Stimulated activated CD8-positive, alpha-beta memory T cell treated with anti-CD3 and anti-CD28 coated beads, Interleukin-12 subunit alpha, Interleukin-12 subunit beta, amount 100 ng/mL, for 1 hour (primary cell): Measurements from ENCODE around the gene CACUL1.

Experiments used
- DNase-seq: peaks from one replicate; pipeline ENCODE4 v3.0.0-alpha.2; 2020; ENCODE audit warnings: low read depth

CACUL1 gene

DNA sequence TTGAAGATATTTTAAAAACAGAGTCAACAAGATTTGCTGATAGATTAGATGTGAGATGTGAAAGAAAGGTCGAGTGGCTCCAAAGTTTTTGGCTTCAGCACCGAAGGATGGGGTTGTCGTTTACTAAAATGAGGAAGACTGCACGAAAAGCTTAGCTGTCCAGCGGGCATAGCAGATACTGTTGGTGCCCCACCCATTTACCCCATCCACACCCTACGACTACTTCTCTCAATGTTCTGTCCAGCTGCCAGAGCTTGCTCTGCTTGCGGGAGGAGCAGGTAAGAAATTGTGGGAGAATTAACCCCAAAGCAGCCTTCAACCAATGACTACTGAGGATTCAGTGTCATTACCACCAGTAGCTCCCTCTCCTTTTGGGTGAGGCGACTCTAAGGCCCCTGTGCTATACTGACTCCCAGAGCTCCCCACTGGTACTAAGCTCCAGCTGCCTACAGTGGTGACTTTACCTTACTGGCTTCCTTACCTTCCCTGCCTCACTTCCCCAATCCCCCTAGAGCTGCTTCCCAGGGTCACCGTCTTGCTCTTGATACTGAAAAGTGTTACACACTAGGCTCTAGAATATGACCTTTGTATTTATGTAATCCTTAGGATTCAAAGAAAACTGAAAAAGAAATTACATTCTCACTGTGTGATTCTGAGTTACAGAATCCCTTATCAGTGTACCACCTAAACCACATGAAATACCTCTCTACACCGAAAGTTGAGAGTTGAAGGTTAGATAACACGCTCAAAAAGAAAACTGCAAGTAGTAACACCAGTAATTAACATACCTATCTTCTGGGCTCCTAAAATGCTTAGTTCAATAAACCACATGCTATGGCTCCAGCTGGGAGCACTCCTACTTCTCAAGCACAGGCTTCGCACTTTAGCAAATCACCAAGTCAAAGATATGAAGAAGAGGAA lies 22.3 kb downstream of the CACUL1 start:
- DNase-seq: no peak

DNA sequence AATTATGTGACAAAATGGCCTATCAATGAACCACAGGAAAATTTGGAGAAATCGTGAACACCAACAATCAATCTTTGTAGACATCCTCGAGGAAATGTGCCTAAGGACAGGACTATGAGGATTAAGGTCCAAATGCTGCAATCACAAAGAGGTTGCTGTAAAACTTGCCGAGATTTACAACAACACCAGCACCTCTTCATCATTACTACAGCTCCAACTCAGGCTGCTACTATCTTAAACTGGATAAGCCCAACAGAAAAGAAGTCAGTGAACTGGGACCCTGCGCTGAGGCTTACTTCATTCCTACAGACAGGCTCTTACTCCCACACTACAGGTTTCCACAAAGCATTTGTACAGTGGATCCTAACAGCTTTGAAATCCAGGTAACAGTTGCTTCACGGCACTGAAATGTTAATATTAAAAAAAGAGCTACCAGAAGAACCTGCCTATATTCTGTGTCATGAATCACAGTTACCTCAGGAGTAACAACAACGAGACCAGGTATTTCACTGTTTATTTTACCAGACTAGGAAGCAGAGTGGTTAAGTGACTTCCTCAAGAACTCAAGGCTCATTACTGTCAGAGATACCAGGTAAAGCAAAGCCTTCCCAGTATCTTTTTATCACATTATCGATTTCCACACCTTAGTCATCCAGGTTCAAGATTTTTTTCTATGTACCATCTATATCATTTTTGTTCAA lies 23.9 kb downstream of the CACUL1 start:
- no peak for DNase-seq

DNA sequence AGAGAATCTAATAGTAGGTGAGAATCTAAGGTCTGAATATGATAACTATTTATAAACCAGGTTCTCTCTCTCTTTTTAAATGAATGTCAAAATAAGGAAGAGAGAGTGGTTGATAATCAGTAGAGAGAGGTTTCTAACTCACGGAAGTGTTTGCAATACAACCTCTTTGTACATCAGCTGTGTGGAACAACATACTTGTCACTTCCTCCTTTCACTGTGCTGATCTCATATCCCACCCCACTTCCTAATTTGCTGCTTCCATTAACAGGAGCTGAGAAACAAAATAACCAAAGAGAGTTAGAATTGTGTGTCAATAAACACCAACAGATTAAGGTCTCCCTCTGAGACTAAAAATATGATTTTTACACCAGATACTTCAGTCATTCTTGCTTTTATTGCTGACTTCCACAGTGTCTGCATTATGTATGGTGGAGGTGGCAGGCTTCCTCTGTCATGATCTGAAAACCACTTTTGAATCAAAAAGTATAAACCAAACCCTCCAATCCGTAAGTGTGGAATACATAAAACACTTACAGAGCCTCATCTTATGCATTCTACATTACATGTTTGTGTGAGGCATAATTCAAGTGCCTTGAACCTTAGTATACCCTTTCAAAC lies 25.0 kb downstream of the CACUL1 start:
- DNase-seq: no peak

DNA sequence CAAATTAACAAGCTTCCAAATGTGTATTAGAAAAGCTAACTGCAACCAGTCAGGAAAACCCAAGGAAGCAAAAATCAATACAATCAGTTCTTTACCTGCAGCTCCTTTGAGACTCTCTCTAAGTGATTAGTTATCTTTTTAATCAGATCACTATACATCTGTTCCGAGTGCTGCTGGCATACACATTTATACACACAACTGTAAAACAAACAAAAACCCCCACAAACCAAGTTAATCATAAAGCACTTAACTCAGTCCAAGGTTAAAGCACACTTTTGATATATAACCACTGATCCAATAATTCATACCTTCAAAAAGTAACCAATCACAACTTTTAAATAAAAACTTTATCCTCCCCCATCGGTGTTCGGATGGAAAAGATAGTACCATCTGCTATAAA lies 25.6 kb downstream of the CACUL1 start:
- DNase-seq: no peak

DNA sequence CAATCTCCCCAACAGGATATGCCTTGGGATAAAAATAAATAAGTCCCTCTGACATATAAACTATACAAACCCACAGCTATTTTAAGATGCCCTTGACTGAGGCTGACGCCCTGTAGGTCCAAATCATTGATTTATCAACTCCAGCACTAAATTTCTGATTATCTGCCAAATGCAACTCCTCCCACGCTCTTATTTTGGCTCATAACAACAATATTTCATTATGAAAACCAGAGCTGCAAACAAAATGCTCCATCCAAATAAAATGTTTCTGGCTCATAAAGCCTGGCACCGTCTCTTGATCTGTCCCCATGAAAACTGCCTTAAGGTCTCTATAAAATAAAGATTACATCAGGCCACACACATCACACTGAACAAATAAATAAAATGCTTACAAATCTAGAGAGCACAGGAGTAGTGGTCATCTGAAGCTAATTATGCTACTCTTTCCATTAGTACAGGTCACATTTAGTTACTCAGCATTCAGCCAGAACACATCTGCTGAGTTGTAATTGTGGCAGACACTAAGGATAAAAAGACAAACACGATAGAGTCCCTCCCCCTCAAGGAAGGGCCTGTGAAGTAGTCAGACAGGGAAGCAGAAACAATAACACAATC lies 28.8 kb downstream of the CACUL1 start:
- DNase-seq: no peak

DNA sequence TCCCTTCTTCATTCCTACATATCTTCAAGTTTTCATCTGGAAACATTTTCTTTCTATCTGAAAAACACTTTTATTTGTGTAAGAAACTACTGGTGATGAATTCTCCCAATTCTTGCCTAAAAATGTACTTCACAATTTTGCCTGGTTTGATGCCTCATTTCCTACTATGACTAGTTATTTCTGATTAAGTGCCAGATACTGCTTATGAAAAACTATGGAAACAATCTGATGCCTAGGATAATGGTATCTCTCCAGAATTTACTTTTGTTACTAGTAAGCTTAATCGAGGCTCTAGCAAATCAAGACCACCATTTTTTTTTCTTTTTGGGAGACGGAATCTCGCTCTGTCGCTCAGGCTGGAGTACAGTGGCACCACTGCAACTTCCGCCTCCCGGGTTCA lies 31.3 kb downstream of the CACUL1 start:
- DNase-seq: no peak

DNA sequence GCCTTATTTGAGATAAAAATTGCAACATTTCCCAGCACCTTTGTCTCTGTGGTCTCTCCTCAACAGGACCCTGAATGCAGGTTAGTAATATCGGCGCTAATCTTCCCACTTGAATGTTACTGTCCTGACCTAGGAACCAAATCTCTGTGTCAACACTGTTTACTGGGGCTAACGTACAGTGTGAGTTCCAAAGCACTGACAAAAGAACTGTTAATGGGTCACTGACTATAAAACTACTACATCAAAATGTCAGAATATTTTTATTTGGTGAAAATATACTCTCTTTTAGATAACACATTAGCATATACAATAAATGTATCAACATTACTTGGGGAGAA lies 33.3 kb downstream of the CACUL1 start:
- DNase-seq: no peak

DNA sequence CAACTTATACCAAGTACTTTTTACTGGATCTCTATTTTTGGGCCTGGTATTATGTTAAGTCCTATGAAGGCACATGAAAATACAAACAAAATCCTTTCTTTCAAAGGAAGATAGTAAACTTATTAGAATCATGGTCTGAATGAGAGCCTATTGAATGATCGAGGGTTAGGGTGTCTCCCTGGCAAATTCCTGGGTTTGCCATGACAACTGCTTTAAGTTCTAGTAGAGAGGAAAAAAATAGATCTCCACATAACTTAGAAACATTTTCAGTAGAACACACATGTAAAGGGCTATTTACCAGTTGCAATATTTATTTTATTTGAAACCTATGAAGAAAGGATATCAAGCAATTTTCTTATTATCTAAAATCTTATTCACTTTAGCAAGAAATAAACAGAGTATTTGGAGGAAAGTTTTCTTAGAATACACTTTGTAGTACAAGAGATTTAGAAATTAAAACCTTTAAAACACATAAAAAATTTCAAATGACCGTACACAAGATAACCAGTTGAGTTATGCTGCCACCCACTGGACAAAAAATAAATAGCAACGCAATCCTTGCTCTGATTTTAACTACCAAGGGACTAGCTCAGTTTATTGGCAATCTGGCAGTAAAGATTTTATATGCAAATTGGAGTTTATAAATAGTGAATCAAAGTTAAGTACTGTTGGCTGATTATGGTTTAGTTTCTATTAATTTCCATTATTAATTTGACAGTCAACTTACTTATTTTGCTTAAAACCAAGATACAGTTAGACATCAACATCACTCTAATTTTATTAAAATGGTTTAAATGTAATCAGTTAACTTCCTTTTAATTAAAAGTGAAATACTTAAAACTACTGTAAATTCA lies 33.9 kb downstream of the CACUL1 start:
- peak; percentile 50 for DNase-seq

DNA sequence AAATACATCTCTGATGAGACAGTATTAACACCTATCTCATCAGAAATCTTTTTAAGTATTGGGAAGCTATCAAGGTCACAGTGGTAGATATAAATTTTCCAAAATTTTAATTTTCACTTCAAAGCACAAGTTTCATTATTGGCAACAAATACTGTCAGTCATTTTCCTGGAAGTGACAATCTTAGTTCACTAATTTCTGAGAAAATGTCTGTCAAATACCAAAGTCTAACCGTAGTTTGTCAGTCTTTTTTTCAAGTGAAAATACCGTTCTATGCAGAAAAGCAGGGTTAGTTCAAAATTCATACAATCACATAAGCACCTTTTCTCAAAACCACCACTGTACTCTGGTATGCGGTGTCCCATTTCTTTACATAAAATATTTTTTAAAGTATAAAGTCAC lies 40.4 kb downstream of the CACUL1 start:
- DNase-seq: no peak

DNA sequence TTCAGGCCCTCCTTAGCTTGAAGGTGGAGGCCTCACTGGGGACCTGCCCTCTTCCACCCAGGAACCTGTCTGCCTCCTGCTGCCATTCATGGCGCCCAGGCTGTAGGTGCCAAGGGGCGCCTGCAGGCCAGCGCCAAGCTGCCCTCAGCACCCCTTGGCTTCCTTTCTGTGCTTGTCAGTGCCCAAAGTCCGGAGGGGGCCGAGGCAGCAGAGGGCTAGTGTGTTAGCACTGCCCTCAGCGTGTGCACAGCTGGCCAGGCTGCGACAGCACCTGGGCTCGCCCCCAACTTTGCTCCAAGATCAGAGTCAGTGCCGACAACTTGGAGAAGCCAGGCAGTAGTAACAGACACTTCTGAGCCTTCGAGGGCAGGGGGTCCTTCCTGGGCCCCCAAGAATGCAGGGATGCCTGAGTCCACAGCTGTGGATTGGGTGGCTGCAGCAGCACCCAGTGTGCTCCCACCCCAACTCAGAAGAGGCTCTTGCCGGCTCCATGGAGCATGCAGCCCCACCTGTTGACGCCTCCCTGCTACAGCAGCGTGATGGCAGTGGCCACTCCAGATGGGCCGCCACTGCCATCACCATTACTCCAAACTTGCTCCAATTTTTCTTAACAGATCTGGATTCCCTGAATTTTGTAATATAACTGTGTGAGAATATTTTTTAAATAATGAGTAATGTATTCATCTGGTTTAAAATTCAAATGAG lies 41.7 kb downstream of the CACUL1 start:
- no peak for DNase-seq

DNA sequence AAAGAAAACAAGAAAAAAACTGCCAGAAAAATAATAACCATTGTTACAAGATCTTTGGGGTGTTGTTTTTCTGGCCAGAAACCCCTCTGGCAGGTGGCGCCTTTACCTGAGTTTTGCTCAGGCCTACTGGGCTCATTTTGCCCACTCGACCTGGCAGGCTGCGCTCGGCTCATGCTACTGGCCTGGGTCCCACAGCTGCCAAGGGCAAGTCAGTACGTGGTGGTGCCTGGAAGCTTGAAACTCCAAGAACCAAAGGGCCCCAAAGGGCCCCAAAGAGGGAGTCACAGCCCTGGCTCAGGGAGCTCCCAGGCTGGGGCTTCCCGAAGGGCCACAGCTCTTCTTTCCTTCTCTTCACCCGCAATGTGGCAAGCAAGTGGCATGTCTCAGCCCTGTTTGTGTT lies 42.7 kb downstream of the CACUL1 start:
- DNase-seq: no peak

DNA sequence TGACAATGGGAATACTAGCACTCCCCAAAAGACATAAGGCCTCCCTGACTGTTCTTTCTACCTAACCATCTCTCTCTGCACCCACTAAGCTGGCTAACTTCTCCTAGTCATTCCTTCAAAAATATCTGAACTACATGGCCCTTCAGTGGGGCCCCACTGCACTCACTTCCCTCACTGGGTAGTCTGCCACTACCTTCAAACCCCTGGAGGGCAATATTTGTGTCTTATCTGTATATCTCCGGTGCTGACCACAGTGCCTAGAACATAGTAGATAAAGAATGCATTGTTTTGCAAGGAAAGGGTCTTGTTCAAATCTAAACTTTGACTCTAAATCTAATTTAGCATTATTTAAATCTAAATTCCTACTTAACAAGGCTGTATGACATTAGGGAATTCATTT lies 44.3 kb downstream of the CACUL1 start:
- DNase-seq: no peak

DNA sequence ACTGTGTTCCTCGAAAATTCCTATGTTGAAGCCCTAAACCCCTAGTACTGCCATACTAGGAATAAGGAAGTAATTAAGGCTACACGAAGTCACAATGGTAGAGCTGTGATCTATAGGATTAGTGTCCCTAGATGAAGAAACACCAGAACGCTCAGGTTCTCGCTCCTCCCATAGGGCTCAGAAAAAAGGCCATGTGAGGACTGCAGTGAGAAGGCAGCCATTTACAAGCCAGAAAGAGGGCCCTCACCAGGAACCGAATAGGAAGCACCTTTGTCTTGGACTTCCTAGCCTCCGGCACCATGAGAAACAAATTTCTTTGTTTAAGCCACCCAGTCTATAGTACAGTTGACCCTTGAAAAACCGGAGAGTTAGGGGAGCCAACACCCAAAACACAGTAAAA lies 46.2 kb downstream of the CACUL1 start:
- DNase-seq: no peak

DNA sequence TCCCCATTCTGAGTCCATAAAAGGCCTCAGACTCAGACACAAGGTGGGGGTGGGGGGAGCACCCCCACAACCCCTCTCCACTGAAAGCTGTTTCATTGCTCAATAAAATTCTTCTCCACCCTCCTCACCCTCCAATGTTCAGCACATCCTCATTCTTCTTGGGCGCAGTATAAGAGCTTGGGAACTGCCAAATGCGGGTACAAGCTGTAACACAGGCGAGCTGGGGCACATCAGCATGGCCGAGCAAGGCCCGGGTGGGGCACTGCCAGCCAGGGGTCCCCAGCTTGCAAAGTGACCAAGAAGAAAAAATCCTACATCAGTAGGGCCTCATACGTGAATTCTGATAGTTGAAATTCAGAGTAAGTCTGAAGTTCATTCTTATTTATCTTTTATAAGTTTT lies 50.1 kb downstream of the CACUL1 start:
- no peak for DNase-seq

DNA sequence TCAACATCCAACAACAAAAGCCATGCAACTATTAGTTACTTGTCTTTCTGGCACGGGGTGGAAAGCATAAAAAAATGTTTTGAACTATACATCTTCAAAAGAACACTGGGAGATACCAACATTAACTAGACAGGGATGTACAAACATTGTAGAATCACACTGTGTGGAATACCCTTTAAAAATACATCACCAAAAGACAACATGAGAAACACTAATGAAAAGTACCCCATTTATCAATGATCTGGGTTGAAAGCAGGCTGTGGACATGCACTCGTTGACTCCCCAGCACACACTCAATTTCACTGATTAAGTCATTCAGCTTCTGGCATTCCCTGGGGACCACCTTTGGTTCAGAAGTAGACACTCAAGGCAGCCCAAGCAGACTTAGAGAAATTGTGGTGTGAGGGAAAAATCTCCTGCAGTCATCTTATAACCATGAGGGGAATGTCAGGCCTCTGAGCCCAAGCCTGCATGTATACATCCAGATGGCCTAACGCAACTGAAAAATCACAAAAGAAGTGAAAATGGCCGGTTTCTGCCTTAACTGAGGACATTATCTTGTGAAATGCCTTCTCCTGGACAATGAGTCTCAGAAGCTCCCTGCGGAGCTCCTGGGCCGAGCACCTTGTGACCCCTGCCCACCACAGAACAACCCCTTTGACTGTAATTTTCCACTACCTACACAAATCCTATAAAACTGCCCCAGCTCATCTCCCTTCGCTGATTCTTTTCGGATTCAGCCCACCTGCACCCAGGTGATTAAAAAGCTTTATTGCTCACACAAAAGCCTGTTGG lies 53.0 kb downstream of the CACUL1 start:
- DNase-seq: no peak

DNA sequence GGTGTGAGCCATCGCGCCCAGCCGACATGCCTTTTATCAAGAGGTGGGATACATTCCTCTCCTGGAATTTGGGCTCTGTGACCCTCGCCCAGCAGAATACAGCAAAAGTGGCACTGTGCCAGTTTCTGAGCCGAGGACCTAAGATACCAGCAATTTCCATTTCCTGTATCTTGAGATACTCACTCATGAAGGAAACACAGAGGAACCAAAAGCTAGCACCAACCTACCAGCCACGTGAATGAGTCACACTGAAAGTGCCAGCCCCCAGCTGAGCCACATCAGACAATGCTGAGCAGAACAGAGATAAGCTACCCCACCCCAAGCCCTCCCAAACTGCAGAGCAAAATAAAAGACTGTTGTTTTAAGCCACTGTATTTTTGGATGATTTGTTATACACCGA lies 56.3 kb downstream of the CACUL1 start:
- DNase-seq: peak; percentile 68

DNA sequence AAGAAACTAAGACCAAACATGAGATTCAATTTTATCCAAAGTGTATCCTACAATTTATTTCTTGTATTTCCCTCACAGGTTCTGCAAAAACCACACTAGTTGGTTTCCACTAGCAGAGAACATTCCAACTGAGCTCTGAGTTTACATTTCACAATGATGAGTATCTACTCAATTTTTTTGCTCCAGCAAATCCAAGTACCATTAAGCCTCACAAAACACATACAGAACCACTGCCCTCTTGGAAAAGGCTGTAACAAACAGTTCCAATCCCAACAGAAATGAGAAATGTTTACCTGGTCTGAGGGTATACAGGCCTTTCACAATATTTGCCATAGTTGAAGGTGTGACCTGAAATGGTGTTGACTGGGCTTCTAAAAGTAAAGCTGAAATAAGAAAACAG lies 59.9 kb downstream of the CACUL1 start:
- DNase-seq: no peak

DNA sequence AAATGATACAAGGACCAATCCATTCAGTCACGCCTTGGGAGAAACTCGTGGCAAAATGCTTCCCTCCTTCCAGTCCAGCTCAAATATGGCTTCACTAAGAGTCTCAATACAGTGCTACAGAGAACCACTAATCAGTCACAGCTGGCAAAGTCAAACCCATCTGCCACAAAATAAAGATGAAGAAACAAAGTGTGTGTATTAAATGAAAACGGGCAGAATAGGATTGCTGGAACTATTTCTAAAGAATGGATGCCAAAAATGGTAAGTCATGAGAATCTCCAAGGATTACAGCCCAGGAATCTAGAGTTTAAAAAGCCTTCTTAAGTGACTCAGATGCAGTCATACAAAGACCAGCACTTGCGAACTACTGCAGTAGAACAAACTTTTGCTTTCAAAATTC lies 61.9 kb downstream of the CACUL1 start:
- DNase-seq: no peak

DNA sequence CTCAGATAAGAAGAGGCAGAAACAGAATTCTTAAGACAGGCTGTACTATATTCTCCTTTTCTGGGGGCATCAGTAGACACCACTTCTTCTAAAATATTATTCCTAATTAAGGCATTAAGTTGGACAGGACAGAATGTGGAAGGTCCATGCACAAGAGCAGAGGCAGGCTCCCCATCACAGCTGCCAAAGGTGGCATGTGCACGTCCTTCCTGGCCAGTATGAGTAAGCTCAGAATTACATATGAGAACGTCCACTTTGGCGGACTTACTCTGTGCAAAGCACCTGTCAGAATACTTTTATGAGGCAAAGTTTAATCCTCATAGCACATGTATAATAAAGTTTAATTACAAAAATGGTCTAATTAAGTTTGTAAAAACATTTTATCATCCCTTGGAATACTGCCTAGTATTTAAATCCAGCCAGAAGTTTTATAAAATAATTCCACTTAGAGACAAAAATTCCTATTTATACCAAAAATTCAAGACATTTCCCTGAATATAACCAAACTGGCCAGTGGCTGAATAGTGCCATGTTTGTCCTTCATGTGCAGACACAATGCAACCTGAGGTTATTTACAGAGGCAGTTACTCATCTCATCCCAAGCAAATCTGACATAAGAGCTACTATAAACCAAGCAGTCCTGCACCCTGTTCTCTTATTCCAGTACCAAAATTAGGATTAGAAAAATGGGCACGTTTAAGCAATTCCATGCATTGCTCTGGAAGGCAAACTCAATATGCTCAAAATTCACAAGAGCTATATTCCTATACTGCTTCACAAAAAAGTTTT lies 65.5 kb downstream of the CACUL1 start:
- no peak for DNase-seq

DNA sequence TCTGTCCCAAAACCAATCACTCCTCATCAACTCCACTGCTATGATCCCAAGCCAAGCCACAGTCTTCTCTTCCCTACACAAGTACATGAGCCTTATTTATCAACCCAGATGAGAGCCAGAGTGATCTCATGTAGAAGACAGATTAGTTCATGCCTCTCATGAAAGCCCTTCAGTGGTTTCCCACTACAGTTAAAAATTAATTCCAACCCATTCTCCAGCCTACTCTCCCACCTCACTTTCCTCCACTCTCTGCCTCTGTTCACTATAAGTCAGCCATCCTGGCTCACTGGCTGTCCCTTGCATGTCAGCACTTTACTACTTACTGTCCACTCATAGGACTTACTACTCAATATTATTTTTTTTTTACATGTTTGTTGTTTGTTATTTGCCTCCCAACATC lies 67.3 kb downstream of the CACUL1 start:
- no peak for DNase-seq
